Measurements from ENCODE around the gene TMEM108. TPM values are rescaled to one million over a fixed set of nuclear protein-coding genes. Genes with fewer than 3 reads are reported as not detected.

TMEM108 gene
- polyA plus RNA-seq, 1 of the 3 experiments (the other 2 are of a cell fraction) = 8.6 TPM

DNA sequence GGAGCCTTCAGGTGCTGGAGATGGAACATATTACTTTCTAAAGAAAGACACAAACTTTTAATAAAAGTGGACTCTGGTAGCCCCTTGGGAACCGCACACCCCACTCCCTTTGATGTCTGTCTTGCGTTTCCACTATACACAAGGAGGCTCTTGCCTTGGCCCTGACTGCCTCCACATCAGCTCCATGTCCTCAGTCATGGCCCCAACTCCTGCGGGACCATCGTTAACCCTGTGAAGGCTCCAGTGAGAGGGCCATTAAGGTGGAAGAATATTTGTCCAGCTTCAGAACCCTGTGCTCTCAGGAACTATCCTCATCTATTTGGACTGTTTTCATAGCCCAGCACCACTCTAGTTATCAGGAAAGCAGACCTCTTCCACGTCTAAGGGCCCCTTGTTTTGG is 345.6 kb downstream of the TMEM108 start:
- H3K4me2 ChIP-seq = no peak overlapping the region
- DNase-seq = no peak
- peak overlapping the region in 1 of 2 experiments; percentile 82; a peak in 2 of 4 replicates for H3K27ac ChIP-seq (ENCODE audit: low read depth in 2 of 2, low read length in 1 of 2)
- no peaks in the 10 kb centered on the region for H3K36me3 ChIP-seq (replicated peaks in 1 of 2; ENCODE audit: control insufficient read depth in 1 of 2, insufficient read depth in 2 of 2, low read length in 1 of 2)
- peaks cover 0 to 50% of the 10 kb centered on the region in 2 experiments; a peak in 2 of 4 replicates for H3K4me1 ChIP-seq (ENCODE audit: control insufficient read depth in 1 of 2, insufficient read depth in 2 of 2, low read depth in 1 of 2, low read length in 1 of 2)
- no peaks in the 10 kb centered on the region for H3K9me3 ChIP-seq
- no peaks in the 10 kb centered on the region for H3F3A ChIP-seq (replicated peaks; ENCODE audit: insufficient read depth)
- H3K27me3 ChIP-seq (ENCODE audit: insufficient read depth) = no peaks in the 10 kb centered on the region
- no peaks in the 10 kb centered on the region for H3K9me2 ChIP-seq
- H2AFZ ChIP-seq (ENCODE audit: low read depth) = no peak overlapping the region
- ChIA-PET POLR2A (interaction anchor here (1.5 kb wide), 1 partner anchor 343 kb away, joined by 5 read pairs; no protein-coding TSS in a partner anchor), CTCF (interaction anchor here (0.6 to 13.1 kb wide), 20 partner anchors 9 to 656 kb away, joined by 3 to 178 read pairs (median 6); partner anchors contain the start of genes BFSP2, CDV3 and TMEM108)
- no peaks in the 10 kb centered on the region for H4K20me1 ChIP-seq (ENCODE audit: insufficient read depth)
- H3K4me3 ChIP-seq (ENCODE audit: low read depth in 2 of 2, low read length in 1 of 2) = no peak overlapping the region
- H3K79me2 ChIP-seq (ENCODE audit: insufficient read depth) = no peaks in the 10 kb centered on the region
- H3K9ac ChIP-seq = no peak overlapping the region
- no peak for TF ChIP-seq FOSL2 (IDR thresholded peaks at IDR 0.05; ENCODE audit: borderline replicate concordance, low read depth)
- TF ChIP-seq NRF1 (IDR thresholded peaks at IDR 0.05; ENCODE audit: low read depth, low read length) = no peak
- TF ChIP-seq SMC3 (IDR thresholded peaks at IDR 0.05; ENCODE audit: low read depth, low read length) = no peak
- TF ChIP-seq ELF1 (IDR thresholded peaks at IDR 0.05) = no peak
- TF ChIP-seq, protein P1, sequence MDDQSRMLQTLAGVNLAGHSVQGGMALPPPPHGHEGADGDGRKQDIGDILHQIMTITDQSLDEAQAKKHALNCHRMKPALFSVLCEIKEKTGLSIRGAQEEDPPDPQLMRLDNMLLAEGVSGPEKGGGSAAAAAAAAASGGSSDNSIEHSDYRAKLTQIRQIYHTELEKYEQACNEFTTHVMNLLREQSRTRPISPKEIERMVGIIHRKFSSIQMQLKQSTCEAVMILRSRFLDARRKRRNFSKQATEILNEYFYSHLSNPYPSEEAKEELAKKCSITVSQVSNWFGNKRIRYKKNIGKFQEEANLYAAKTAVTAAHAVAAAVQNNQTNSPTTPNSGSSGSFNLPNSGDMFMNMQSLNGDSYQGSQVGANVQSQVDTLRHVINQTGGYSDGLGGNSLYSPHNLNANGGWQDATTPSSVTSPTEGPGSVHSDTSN (IDR thresholded peaks at IDR 0.05) = no peak
- TF ChIP-seq, protein P2, sequence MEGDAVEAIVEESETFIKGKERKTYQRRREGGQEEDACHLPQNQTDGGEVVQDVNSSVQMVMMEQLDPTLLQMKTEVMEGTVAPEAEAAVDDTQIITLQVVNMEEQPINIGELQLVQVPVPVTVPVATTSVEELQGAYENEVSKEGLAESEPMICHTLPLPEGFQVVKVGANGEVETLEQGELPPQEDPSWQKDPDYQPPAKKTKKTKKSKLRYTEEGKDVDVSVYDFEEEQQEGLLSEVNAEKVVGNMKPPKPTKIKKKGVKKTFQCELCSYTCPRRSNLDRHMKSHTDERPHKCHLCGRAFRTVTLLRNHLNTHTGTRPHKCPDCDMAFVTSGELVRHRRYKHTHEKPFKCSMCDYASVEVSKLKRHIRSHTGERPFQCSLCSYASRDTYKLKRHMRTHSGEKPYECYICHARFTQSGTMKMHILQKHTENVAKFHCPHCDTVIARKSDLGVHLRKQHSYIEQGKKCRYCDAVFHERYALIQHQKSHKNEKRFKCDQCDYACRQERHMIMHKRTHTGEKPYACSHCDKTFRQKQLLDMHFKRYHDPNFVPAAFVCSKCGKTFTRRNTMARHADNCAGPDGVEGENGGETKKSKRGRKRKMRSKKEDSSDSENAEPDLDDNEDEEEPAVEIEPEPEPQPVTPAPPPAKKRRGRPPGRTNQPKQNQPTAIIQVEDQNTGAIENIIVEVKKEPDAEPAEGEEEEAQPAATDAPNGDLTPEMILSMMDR (IDR thresholded peaks at IDR 0.05) = no peak
- TF ChIP-seq, protein P3, sequence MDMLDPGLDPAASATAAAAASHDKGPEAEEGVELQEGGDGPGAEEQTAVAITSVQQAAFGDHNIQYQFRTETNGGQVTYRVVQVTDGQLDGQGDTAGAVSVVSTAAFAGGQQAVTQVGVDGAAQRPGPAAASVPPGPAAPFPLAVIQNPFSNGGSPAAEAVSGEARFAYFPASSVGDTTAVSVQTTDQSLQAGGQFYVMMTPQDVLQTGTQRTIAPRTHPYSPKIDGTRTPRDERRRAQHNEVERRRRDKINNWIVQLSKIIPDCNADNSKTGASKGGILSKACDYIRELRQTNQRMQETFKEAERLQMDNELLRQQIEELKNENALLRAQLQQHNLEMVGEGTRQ (IDR thresholded peaks at IDR 0.05; ENCODE audit: borderline replicate concordance, low read depth, low read length) = no peak
- TF ChIP-seq TAF1 (IDR thresholded peaks at IDR 0.05; ENCODE audit: borderline replicate concordance, low read depth, low read length) = no peak
- WGBS (ENCODE audit: low lambda C conversion rate) = 87% methylated on average over 5 of the region's 5 CpGs

DNA sequence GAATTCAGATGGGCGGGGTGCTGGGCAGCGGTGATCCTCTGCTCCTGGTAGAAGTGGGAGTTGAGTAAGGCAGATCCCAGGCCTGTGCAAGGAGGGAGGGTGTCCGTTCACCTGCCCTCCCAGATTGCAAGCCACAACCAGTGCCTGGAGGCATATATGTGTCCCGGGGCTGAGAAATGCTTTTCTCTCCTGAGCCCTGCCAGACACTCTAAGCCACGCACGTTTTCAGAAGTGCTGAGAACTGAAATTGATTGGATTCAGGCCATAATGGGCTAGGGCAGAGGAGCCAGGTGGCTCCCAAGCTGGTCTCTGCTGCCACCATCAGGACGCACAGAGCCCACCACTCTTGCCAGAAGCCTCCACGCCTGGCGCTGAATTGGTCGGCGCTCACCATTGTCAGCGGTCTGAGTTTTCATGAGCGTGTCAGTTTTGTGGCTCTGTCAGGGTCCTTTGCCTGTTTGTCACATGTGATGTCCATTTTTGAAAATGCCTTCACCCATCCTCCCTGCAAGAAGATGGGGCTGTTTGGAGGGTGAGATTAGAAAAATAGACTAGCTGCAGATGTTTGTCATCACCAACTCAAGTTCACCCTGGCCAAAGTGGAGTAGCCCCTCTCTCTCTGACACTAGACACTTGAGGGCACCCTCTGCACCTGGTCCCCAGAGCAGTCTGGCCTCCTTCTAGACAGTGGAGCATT is 346.3 kb downstream of the TMEM108 start:
- H4K20me1 ChIP-seq (ENCODE audit: insufficient read depth) = no peaks in the 10 kb centered on the region
- peak overlapping the region in 1 of 2 experiments; percentile 82; a peak in 2 of 4 replicates for H3K27ac ChIP-seq (ENCODE audit: low read depth in 2 of 2, low read length in 1 of 2)
- POLR2A ChIA-PET = interaction anchor here (1.5 kb wide), 1 partner anchor 343 kb away, joined by 5 read pairs; no protein-coding TSS in a partner anchor
- CTCF ChIA-PET = interaction anchor here (0.6 to 13.1 kb wide), 31 partner anchors 8 to 660 kb away, joined by 3 to 178 read pairs (median 5); partner anchors contain the start of genes BFSP2, CDV3 and TMEM108
- H3K9me3 ChIP-seq = no peaks in the 10 kb centered on the region
- H2AFZ ChIP-seq (ENCODE audit: low read depth) = no peak overlapping the region
- peak; percentile 88 for DNase-seq
- no peak overlapping the region for H3K9ac ChIP-seq
- H3K79me2 ChIP-seq (ENCODE audit: insufficient read depth) = no peaks in the 10 kb centered on the region
- WGBS (ENCODE audit: low lambda C conversion rate) = 22% methylated on average over 13 of the region's 13 CpGs
- no peaks in the 10 kb centered on the region for H3K9me2 ChIP-seq
- peaks cover 0 to 53% of the 10 kb centered on the region in 2 experiments; a peak in 2 of 4 replicates for H3K4me1 ChIP-seq (ENCODE audit: control insufficient read depth in 1 of 2, insufficient read depth in 2 of 2, low read depth in 1 of 2, low read length in 1 of 2)
- 0 out of 2 replicates have a peak overlapping the region, but pooled peaks have one; percentile 40 for H3K4me2 ChIP-seq
- peak overlapping the region in 1 of 2 experiments; percentile 53; a peak in 1 of 4 replicates for H3K4me3 ChIP-seq (ENCODE audit: low read depth in 2 of 2, low read length in 1 of 2)
- H3K27me3 ChIP-seq (ENCODE audit: insufficient read depth) = no peaks in the 10 kb centered on the region
- H3K36me3 ChIP-seq (replicated peaks in 1 of 2; ENCODE audit: control insufficient read depth in 1 of 2, insufficient read depth in 2 of 2, low read length in 1 of 2) = no peaks in the 10 kb centered on the region
- no peaks in the 10 kb centered on the region for H3F3A ChIP-seq (replicated peaks; ENCODE audit: insufficient read depth)
- TF ChIP-seq GABPA (IDR thresholded peaks at IDR 0.05; ENCODE audit: low read depth) (no peak), ELF1 (IDR thresholded peaks at IDR 0.05) (no peak), RCOR1 (IDR thresholded peaks at IDR 0.05; ENCODE audit: low read length) (peak; percentile 42; the same call in 1 of the 2 replicates), CHD2 (IDR thresholded peaks at IDR 0.05; ENCODE audit: low read length, partially characterized antibody) (peak; percentile 69), FOSL2 (IDR thresholded peaks at IDR 0.05; ENCODE audit: borderline replicate concordance, low read depth) (no peak), TEAD4 (IDR thresholded peaks at IDR 0.05; ENCODE audit: borderline replicate concordance, insufficient read depth) (no peak), MEF2A (IDR thresholded peaks at IDR 0.05; ENCODE audit: borderline replicate concordance, low read depth) (no peak), NFIC (IDR thresholded peaks at IDR 0.05; ENCODE audit: borderline replicate concordance) (peak; percentile 54; the same call in 1 of the 2 replicates), RFX5 (IDR thresholded peaks at IDR 0.05; ENCODE audit: low read length) (peak; percentile 49; the same call in 1 of the 2 replicates), SIN3A (IDR thresholded peaks at IDR 0.05; ENCODE audit: borderline replicate concordance, low read depth, low read length) (no peak), YY1 (IDR thresholded peaks at IDR 0.05; ENCODE audit: low read depth) (no peak), EZH2phosphoT487 (IDR thresholded peaks at IDR 0.05; ENCODE audit: borderline replicate concordance, low read depth) (no peak)
- TF ChIP-seq, protein P4, sequence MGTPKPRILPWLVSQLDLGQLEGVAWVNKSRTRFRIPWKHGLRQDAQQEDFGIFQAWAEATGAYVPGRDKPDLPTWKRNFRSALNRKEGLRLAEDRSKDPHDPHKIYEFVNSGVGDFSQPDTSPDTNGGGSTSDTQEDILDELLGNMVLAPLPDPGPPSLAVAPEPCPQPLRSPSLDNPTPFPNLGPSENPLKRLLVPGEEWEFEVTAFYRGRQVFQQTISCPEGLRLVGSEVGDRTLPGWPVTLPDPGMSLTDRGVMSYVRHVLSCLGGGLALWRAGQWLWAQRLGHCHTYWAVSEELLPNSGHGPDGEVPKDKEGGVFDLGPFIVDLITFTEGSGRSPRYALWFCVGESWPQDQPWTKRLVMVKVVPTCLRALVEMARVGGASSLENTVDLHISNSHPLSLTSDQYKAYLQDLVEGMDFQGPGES (IDR thresholded peaks at IDR 0.05; ENCODE audit: low read depth, low read length) = no peak
- TF ChIP-seq, protein P3 (IDR thresholded peaks at IDR 0.05; ENCODE audit: borderline replicate concordance, low read depth, low read length) = no peak

All from SK-N-SH (cell line).